K562 (cell line): ENCODE measurements around the gene REM1. TPM values are rescaled to one million over a fixed set of nuclear protein-coding genes. Genes with fewer than 3 reads are reported as not detected.
A peak's percentile ranks its signal among the peaks of the same experiment; 100 is the strongest.

Source experiments
- ATAC-seq: fragments of 200-7000 bp; cut with Tn5 transposase; 3 replicates; pipeline ENCODE4 v1.9.1; 2020; ENCODE audit warnings: moderate library complexity
- BruUV-seq: library from RNA; stranded (reverse); fragments of 400-500 nt; replicated peaks from 2 replicates; lab custom pipeline; 2021; lab: Mats Ljungman, UMichigan
- CTCF ChIA-PET: fragments of 300-600 bp; formaldehyde crosslinking; extraction: SDS; loops from one replicate; lab custom pipeline; 2021; ENCODE audit warnings: low intra/inter-chr PET ratio; lab: Yijun Ruan, JAX
- POLR2A ChIA-PET: fragments of 300-600, 350-650 bp; sonication (Branson Sonifier 250); formaldehyde crosslinking; extraction: SDS; loops from one replicate; lab custom pipeline; 2021; ENCODE audit warnings: antibody characterized with exemption, inconsistent platforms; lab: Yijun Ruan, JAX
- DNase-seq, 4 experiments: peaks; one replicate each; pipeline versions ENCODE4 v3.0.0 to v3.0.0-alpha.2; 2011 to 2018; ENCODE audit warnings: low spot score in 3 of 4, mixed read lengths in 3 of 4; ENCODE audit errors: extremely low read depth in 1 of 4
- FAIRE-seq: peaks from 2 replicates; lab custom pipeline; 2011; peaks lifted over from hg19 to GRCh38; lab: Jason Lieb, UNC
- H2AFZ ChIP-seq: 2 replicates; pipeline ENCODE4 v1.6.0; 2011; ENCODE audit warnings: low read depth, low read length, control low read depth, inconsistent platforms
- H3K27ac ChIP-seq: fragments of 200-600 bp; 3 replicates; pipeline ENCODE4 v1.8.0; 2011; ENCODE audit warnings: low read depth, mild to moderate bottlenecking, control low read depth, inconsistent platforms, low read length, moderate library complexity, mixed read lengths; ENCODE audit errors: extremely low read depth
- H3K27me3 ChIP-seq, 2 experiments: fragments of 300-600 bp in 1 of 2; 2 replicates in 1 of 2; 3 replicates in 1 of 2; pipeline versions ENCODE4 v1.6.0 to v1.8.0; 2011; ENCODE audit warnings: inconsistent platforms in 2 of 2, low read length in 2 of 2, mild to moderate bottlenecking in 1 of 2, mixed read lengths in 1 of 2, moderate library complexity in 1 of 2; ENCODE audit not compliant: control insufficient read depth in 2 of 2, insufficient read depth in 2 of 2
- H3K36me3 ChIP-seq: fragments of 300-600 bp; 3 replicates; pipeline ENCODE4 v1.8.0; 2011; ENCODE audit warnings: mild to moderate bottlenecking, low read length, inconsistent platforms; ENCODE audit not compliant: control insufficient read depth, insufficient read depth
- H3K4me1 ChIP-seq, 2 experiments: fragments of 200-600 bp in 1 of 2; replicated peaks in 1 of 2; 2 replicates in 1 of 2; 3 replicates in 1 of 2; pipeline versions ENCODE4 v1.5.1 to v1.8.0; 2011; ENCODE audit warnings: inconsistent platforms in 2 of 2, low read length in 2 of 2, mild to moderate bottlenecking in 1 of 2, mixed read lengths in 1 of 2, moderate library complexity in 1 of 2; ENCODE audit not compliant: control insufficient read depth in 2 of 2, insufficient read depth in 2 of 2
- H3K4me2 ChIP-seq: 2 replicates; pipeline ENCODE4 v1.6.1; 2011; ENCODE audit warnings: low read length, control low read depth, inconsistent platforms, mixed read lengths; ENCODE audit not compliant: insufficient read depth
- H3K4me3 ChIP-seq: fragments of 200-600 bp; sonication (generic), shearing (Covaris generic); 2 replicates; pipeline ENCODE4 v1.5.1; 2016; ENCODE audit warnings: control low read depth, inconsistent platforms
- H3K79me2 ChIP-seq: fragments of 200-600 bp; 3 replicates; pipeline ENCODE4 v1.8.0; 2011; ENCODE audit warnings: low read length, inconsistent platforms; ENCODE audit not compliant: control insufficient read depth, insufficient read depth
- H3K9ac ChIP-seq, 2 experiments: 2 replicates each; pipeline versions ENCODE4 v1.6.0 to v1.6.1; 2011; ENCODE audit warnings: low read depth in 2 of 2, low read length in 2 of 2, control low read depth in 1 of 2, inconsistent platforms in 1 of 2, mild to moderate bottlenecking in 1 of 2, mixed read lengths in 1 of 2; ENCODE audit not compliant: insufficient read depth in 1 of 2
- H3K9me1 ChIP-seq: one replicate; pipeline ENCODE4 v1.6.0; 2011; ENCODE audit warnings: inconsistent platforms, mild to moderate bottlenecking, low read length, moderate library complexity; ENCODE audit not compliant: control insufficient read depth, insufficient read depth
- H3K9me3 ChIP-seq: replicated peaks from 2 replicates; pipeline ENCODE4 v1.5.1; 2011; ENCODE audit warnings: low read depth, low read length, inconsistent platforms; ENCODE audit not compliant: control insufficient read depth, insufficient read depth
- H4K20me1 ChIP-seq: replicated peaks from 2 replicates; pipeline ENCODE4 v1.6.1; 2011; ENCODE audit warnings: low read length, inconsistent platforms, mixed read lengths; ENCODE audit not compliant: control insufficient read depth, insufficient read depth
- EHMT2 ChIP-seq: fragments of 450-650 bp; IDR thresholded peaks from 2 replicates; pipeline ENCODE4 v1.6.1; 2018; ENCODE audit warnings: antibody characterized with exemption
- ESRRA ChIP-seq: fragments of 450-650 bp; IDR thresholded peaks from 2 replicates; pipeline ENCODE4 v1.6.1; 2014; ENCODE audit warnings: low read depth, mild to moderate bottlenecking, moderate library complexity, borderline replicate concordance
- ETV1 ChIP-seq: fragments of 450-650 bp; conservative IDR thresholded peaks from 2 replicates; pipeline ENCODE4 v1.6.1; 2016; ENCODE audit warnings: missing genetic modification characterization, control low read depth, low read depth, missing compliant biosample characterization
- MCM3 ChIP-seq: fragments of 450-650 bp; IDR thresholded peaks from 2 replicates; pipeline ENCODE4 v1.6.1; 2016
- RAD21 ChIP-seq, 2 experiments: fragments of 250-450 bp in 1 of 2; fragments of 450-650 bp in 1 of 2; sonication (Bioruptor Pico) in 1 of 2; formaldehyde crosslinking in 1 of 2; IDR thresholded peaks in 1 of 2; conservative IDR thresholded peaks in 1 of 2; 2 replicates each; pipeline versions ENCODE4 v1.4.0 to v1.8.0; 2020 to 2022; ENCODE audit warnings: mild to moderate bottlenecking in 2 of 2, moderate library complexity in 1 of 2
- SMARCB1 ChIP-seq: IDR thresholded peaks from 2 replicates; pipeline ENCODE4 v1.6.1; 2011; ENCODE audit warnings: improper control_type of control experiment, low read depth; ENCODE audit not compliant: insufficient read length
- ZNF41 ChIP-seq: fragments of 250-450 bp; sonication (Bioruptor Pico); conservative IDR thresholded peaks from 2 replicates; pipeline ENCODE4 v1.4.0; 2020; ENCODE audit warnings: mild to moderate bottlenecking
- WGBS: fragments of 100-300 bp; shearing (Covaris generic); methylation state at CpG from one replicate; pipeline ENCODE4 v1.1.6; 2016; ENCODE audit warnings: low coverage, mixed read lengths; ENCODE audit not compliant: insufficient coverage; ENCODE audit errors: missing lambda C conversion rate; 5-methylcytosine and 5-hydroxymethylcytosine counted together
- in situ Hi-C: fragments of 300-500 bp; cut with MboI; formaldehyde crosslinking; loops from 4 replicates; pipeline ENCODE4 v1.15.0; 2018; ENCODE audit warnings: inconsistent platforms, mixed read lengths
- intact Hi-C: fragments of 100-400 bp; cut with micrococcal nuclease; formaldehyde crosslinking; loops from 2 replicates; pipeline ENCODE4 v1.14.2; 2022
- polyA plus RNA-seq, 8 experiments: library from polyadenylated mRNA; depleted of rRNA in 4 of 8; stranded (reverse) in 5 of 8; unstranded in 3 of 8; fragments of >200 nt; fragmentation: Nextera tagmentation in 2 of 8; fragmentation: Illumina TruSeq in 1 of 8; extraction: Ambion mirVana in 2 of 8; extraction: Trizol in 1 of 8; gene quantifications; 2 replicates each; pipeline versions ENCODE4 v1.2.1 to v1.2.3, GENCODE V29; 2011 to 2014; ENCODE audit warnings: inconsistent platforms in 1 of 8, missing spikeins in 1 of 8
- total RNA-seq, 7 experiments: library from RNA; depleted of rRNA in 6 of 7; stranded (reverse); fragments of >200 nt in 6 of 7; fragmentation: Illumina TruSeq in 2 of 7; extraction: Trizol in 2 of 7; gene quantifications; 2 replicates each; pipeline versions ENCODE4 v1.2.1 to v1.2.3, GENCODE V29; 2011 to 2021; ENCODE audit warnings: low replicate concordance in 1 of 7
- TF ChIP-seq, protein P1 (sequence below), 3 experiments: IDR thresholded peaks in 2 of 3; conservative IDR thresholded peaks in 1 of 3; 2 replicates each; pipeline ENCODE4 v1.5.1; 2011 to 2012; ENCODE audit warnings: low read length in 3 of 3, mild to moderate bottlenecking in 3 of 3, control low read depth in 2 of 3, improper control_type of control experiment in 1 of 3, inconsistent platforms in 1 of 3, low read depth in 1 of 3, mixed read lengths in 1 of 3, moderate library complexity in 1 of 3; ENCODE audit not compliant: insufficient read depth in 2 of 3
- TF ChIP-seq, protein P2 (sequence below): IDR thresholded peaks from 2 replicates; pipeline ENCODE4 v1.6.1; 2011; ENCODE audit warnings: borderline replicate concordance, low read depth, mild to moderate bottlenecking, moderate library complexity, low read length; ENCODE audit not compliant: insufficient read depth, poor library complexity, severe bottlenecking
- TF ChIP-seq, protein P3 (sequence below): fragments of 450-650 bp; IDR thresholded peaks from 2 replicates; pipeline ENCODE4 v1.6.1; 2016

Gene REM1
- total and polyA plus RNA-seq, 9 of the 15 experiments (the other 6 are each of a cell fraction or from before 2014, with no cell fraction given) = not detected

DNA sequence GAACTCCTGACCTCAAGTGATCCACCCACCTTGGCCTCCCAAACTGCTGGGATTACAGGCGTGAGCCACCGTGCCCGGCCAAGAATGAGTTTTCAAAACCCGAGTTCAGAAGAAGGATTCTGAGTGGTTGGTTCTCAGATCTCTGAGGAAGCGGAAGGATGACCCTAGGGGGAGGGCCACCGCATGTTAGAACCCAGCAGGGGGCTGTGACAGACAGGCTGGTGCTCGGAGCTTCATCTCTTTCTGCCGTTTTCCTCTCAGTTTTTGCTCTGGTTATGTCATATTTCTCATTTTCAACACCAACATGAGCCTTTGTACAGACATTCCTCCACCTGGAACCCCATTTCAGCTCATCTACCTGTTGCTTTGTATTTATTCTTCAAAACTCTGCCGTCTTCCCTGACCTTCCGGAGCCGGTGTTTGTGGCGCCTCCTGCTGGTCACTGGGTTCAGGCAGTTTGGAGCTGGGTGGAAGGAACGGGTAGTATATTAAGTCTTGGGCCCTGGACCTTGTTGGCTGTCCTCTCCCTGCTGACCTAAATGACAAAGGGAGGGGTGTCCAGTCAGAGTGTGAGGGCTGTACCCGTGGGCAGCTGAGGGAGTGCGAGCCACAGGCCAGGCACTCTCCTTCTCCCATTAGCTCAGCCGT is 35.0 kb upstream of the REM1 start, which contains the start of gene DEFB123:
Gene DEFB123, plus strand, starts transcription at position 621 of the 648 bp plus-strand sequence. CDS start 67 bp downstream, outside the sequence.
- intact Hi-C loops = no loop called here
- peak; percentile 24 to 35 (median 32) for DNase-seq
- no peaks in the 10 kb centered on the region for H3K79me2 ChIP-seq
- H3K4me2 ChIP-seq = peak within 1 kb of the TSS; percentile 49; the same call in 1 of the 2 replicates
- no peaks in the 10 kb centered on the region for H4K20me1 ChIP-seq
- peak; percentile 85 for ATAC-seq
- 11% methylated on average over 16 of the region's 16 CpGs for WGBS
- ChIA-PET CTCF (no interaction called here), POLR2A (interaction anchor here (1.2 kb wide), 1 partner anchor 56 kb away, joined by 3 read pairs; no protein-coding TSS in a partner anchor)
- no peaks in the 10 kb centered on the region for H3K36me3 ChIP-seq
- no peak for TF ChIP-seq ZNF41
- TF ChIP-seq, protein P1, sequence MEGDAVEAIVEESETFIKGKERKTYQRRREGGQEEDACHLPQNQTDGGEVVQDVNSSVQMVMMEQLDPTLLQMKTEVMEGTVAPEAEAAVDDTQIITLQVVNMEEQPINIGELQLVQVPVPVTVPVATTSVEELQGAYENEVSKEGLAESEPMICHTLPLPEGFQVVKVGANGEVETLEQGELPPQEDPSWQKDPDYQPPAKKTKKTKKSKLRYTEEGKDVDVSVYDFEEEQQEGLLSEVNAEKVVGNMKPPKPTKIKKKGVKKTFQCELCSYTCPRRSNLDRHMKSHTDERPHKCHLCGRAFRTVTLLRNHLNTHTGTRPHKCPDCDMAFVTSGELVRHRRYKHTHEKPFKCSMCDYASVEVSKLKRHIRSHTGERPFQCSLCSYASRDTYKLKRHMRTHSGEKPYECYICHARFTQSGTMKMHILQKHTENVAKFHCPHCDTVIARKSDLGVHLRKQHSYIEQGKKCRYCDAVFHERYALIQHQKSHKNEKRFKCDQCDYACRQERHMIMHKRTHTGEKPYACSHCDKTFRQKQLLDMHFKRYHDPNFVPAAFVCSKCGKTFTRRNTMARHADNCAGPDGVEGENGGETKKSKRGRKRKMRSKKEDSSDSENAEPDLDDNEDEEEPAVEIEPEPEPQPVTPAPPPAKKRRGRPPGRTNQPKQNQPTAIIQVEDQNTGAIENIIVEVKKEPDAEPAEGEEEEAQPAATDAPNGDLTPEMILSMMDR (IDR thresholded peaks at IDR 0.05 in 2 of 3, conservative IDR thresholded peaks at IDR 0.05 in 1 of 3; ENCODE audit: insufficient read depth in 2 of 3, low read depth in 1 of 3, low read length in 3 of 3) = peak; percentile 60 to 77 (median 66)
- TF ChIP-seq, protein P2, sequence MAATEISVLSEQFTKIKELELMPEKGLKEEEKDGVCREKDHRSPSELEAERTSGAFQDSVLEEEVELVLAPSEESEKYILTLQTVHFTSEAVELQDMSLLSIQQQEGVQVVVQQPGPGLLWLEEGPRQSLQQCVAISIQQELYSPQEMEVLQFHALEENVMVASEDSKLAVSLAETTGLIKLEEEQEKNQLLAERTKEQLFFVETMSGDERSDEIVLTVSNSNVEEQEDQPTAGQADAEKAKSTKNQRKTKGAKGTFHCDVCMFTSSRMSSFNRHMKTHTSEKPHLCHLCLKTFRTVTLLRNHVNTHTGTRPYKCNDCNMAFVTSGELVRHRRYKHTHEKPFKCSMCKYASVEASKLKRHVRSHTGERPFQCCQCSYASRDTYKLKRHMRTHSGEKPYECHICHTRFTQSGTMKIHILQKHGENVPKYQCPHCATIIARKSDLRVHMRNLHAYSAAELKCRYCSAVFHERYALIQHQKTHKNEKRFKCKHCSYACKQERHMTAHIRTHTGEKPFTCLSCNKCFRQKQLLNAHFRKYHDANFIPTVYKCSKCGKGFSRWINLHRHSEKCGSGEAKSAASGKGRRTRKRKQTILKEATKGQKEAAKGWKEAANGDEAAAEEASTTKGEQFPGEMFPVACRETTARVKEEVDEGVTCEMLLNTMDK = peak; percentile 80
- peak; percentile 41; the same call in 1 of the 2 replicates for TF ChIP-seq ETV1
- peak in 1 of 2 experiments; percentile 10; a peak in 1 of 4 replicates for TF ChIP-seq RAD21 (CRISPR knock-in tag; conservative IDR thresholded peaks at IDR 0.05 in 1 of 2, IDR thresholded peaks at IDR 0.05 in 1 of 2)
- TF ChIP-seq EHMT2 = no peak
- TF ChIP-seq ESRRA = 0 out of 2 replicates have a peak, but pooled peaks have one; percentile 39
- TF ChIP-seq SMARCB1 = no peak
- TF ChIP-seq, protein P3, sequence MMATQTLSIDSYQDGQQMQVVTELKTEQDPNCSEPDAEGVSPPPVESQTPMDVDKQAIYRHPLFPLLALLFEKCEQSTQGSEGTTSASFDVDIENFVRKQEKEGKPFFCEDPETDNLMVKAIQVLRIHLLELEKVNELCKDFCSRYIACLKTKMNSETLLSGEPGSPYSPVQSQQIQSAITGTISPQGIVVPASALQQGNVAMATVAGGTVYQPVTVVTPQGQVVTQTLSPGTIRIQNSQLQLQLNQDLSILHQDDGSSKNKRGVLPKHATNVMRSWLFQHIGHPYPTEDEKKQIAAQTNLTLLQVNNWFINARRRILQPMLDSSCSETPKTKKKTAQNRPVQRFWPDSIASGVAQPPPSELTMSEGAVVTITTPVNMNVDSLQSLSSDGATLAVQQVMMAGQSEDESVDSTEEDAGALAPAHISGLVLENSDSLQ = peak; percentile 57
- no peak for TF ChIP-seq MCM3
- H3K4me3 ChIP-seq = no peak within 1 kb of the TSS
- in situ Hi-C loops = no loop called here
- no peaks in the 10 kb centered on the region for H3K9me1 ChIP-seq
- H3K9ac ChIP-seq = 0 out of 4 replicates have a peak within 1 kb of the TSS, but pooled peaks of 1 of the 2 experiments have one; percentile 13
- no peak within 1 kb of the TSS for H3K27ac ChIP-seq
- H3K9me3 ChIP-seq = no peaks in the 10 kb centered on the region
- no TSS peak for BruUV-seq
- H2AFZ ChIP-seq = peak within 1 kb of the TSS; percentile 62; the same call in 1 of the 2 replicates
- peak; percentile 52 for FAIRE-seq
- H3K27me3 ChIP-seq = peaks cover 0 to 11% of the 10 kb centered on the region in 2 experiments; a peak in 3 of 5 replicates
- no peaks in the 10 kb centered on the region; a peak in 3 of 5 replicates for H3K4me1 ChIP-seq
